HG02970 (cell line): Measurements from ENCODE around the gene SH3PXD2A.

Source experiments
- ATAC-seq: cut with Tn5 transposase; IDR thresholded peaks from one replicate; pipeline ENCODE4 v1.9.1; 2021; ENCODE audit warnings: mild to moderate bottlenecking, moderate library complexity, moderate number of reproducible peaks; ENCODE audit not compliant: unreplicated experiment, low FRiP score

The SH3PXD2A gene

GRCh38 chr10:103757531-103758293, 97.7 kb downstream of the SH3PXD2A start:
- no peak for ATAC-seq

DNA sequence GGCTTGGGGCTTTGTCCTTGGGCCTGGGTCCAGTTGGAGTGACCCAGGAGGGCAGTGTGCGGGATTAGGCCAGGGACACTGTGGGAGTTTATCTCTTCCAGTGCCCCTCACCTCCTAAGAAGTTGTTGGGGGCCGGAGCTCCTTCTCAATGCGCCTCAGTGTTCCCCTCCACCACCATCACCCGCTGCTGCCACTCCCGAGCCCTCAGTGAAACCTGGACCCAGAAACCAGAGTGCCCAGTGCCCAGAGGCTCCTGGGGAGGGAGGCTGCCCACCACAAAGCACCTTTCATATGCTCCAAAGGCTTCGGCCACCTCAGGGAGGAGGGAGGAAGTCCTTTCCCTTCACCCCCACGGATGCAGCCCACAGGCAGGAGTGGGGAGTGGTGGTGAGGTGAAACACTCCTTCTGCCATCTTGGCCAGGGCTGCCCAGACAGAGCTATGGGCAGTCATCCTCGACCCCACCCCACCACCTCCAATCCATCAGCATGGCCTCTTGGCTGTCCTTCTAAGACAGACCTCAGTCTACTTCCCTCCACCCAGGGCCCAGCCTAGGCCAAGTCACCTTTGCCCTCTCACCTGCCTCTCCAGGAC, 99.0 kb downstream of the SH3PXD2A start:
- ATAC-seq = no peak

GRCh38 chr10:103752680-103753248, 102.6 kb downstream of the SH3PXD2A start:
- no peak for ATAC-seq

DNA sequence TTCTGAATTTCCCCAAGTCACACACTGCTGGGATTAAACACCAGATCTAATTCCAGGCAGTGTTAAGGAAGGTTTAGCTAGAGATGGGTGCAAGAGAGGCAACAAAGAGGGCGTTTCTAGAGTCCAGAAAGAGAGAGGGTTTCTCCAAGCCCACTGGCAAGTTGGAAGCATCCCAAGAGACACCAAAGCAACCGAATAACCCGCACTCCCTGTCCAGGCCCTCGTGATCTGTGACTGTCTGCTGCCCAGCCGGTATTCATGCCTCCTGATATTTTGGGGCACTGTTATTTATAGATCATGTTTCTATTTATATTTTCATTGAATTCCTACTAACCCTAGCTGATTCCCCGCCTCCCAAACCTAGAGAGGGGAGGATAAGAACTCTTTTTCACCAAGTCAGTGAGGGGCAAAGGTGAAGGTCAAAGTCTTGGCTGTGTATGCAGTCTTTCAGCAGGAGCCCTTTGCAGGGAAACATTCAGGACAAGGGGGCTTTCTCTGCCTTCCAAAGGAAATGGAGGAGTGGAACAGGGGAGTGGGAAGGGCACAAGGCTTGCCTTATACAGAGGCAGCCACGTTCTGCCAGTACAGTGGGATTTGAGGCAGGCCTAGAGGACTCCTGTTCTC, 103.6 kb downstream of the SH3PXD2A start:
- ATAC-seq = no peak

GRCh38 chr10:103750836-103751235, 104.5 kb downstream of the SH3PXD2A start:
- no peak for ATAC-seq

DNA sequence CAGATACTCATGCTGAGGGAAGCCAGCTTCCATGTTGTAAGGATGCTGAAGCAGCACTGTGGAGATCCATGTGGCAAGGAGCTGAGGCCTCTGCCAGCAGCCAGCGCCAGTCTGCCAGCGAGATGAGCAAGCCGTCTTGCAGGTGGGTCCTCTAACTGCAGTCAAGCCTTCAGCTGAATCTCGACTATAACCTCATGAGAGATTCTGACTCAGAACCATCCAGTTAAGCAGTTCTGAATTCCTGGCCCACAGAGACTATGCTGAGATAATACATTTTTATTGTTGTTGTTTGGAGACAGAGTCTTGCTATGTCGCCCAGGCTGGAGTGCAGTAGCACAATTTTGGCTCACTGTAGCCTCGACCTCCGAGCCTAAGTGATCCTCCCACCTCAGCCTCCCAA, 105.6 kb downstream of the SH3PXD2A start:
- ATAC-seq = no peak

DNA sequence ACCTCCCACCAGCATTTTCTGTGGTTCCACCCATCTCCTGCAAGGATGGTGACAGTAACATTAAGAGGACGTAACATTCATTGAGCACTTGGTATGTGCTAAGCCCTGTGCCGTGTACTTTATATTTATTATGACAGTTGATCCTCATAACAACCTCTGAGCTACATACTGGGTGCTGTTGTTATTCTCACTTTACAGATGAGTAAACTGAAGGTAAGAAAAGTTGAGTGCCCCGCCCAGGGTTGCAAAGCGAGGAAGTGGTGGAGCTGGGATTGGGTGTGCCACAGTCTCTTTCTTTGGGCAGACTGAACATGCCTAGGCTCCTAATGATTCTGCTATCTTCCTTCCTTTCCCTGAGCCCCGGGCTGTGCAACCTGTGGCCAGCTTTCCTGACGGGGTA, 107.4 kb downstream of the SH3PXD2A start:
- ATAC-seq = no peak

DNA sequence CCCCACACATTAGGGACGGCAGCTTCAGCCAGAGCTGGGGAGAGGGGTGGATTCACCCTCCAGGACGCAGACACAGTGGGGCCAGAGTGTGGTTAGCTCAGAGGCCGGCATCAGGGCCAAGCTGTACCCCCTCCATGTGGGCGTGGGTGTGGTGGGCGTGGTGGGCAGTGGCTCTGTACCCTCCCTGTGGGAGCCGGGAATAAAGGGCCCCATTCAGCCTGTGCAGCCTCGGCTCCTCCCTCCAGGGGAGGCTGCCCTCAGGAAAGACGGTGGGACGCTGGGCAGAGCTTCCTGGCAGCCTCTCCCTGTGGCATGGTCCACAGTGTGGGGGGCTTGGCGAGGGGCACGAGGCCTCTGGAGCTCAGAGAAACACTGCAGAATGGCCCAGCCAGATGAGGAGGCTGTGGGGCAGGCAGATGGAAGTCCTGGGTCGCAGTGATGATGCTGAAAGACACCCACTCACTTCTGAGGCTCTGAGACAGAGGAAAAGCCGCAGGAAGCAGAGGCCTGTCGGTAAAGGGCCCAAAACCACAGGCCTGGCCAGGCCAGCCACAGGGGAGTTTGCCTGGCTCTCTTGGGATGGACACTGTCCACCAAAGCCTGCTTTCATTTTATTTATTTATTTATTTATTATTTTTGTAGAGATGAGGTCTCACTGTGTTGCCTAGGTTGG, 108.0 kb downstream of the SH3PXD2A start:
- ATAC-seq = no peak

DNA sequence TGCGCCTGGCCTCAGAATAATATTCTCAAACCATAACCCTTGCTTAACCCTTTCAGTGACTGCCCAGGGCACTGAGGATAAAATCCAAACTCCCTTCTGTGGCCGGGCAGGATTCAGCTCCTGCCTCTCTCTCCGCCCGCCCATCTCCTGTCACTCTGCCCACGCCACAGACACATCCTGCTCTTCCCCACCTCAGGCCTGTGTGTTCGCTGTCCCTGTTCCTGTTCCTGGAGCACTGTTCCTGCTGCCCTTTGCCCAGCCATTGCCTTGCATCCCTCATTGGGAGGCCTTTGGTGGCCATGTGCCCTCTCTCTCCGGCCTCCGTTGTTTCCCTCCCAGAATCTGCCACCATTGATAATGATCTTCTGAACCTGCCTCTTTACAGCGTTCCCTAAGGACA, 108.8 kb downstream of the SH3PXD2A start:
- no peak for ATAC-seq

- no peak for ATAC-seq
Measured at GRCh38 chr10:103745341-103746247, 109.8 kb downstream of the SH3PXD2A start.

DNA sequence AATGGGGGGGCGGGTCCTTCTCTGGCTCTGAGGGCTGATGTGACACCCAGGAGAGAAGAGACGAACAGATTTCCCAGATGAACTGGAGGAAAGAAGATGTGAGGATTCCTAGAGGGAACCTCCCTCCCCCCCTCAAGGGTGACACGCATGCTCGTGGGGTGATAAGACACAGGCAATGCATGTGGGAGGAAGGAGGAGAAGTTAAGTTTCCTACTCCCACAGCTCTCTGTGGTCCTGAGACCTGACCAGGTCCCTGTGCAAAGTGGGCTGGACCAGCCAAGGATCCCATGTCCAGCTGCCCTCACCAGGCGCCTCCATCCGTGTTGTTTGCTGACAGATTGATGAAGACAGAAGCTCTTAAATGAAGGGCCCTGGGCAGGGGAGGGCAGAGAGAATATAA, 112.6 kb downstream of the SH3PXD2A start:
- no peak for ATAC-seq

DNA sequence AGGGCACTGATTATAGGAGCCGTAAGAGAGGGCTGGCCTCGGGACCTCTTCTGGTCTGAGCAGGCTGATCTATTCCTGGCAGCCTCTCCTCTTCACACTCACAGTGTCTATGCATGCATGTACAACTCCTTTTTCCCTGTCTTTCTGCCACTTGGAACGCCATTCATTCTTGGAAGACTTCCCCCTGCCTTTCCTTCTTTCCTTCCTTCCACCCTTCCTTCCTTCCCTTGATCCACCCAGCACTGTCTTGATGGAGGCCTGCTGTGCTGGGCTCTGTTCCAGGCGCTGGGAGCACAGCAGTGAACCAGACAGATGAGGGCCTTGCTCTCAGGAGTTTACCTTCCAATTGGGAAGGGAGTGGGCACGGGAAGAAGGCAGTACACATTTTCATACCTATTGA, 114.8 kb downstream of the SH3PXD2A start:
- no peak for ATAC-seq

DNA sequence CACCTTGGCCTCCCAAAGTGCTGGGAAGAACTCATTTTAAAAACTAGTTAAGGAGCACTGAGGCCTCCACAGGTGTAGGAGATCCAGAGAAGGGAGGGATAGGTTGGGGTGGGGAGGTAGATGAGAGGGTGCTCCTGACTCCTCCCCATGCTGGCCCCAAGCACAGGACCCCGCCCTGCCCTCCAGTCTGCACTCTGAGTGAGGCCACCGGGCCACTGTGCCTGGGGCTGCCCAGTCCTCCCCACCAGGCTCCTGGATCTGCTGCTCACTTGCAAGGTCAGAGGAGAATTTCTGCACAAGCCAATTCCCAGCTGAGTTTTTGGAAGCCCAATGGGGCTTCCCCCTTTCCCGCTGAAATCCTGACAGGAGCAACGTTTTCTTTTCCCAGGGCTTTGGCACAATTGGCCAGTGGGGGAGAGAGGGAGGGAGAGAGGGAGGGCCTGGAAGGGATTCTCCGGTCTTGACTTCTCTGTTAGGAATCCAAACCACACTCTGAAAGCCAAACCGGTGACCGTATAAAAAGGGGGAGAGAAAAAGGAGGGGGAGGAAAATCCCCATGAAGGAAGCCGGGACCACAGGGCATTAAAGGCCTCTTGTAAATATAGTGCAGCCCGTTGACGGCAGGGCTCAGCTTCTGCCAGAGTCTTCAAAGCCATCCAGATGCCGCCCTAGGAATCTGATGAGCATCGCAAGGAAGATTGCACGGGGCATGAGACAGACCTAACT, 116.2 kb downstream of the SH3PXD2A start:
- no peak for ATAC-seq

GRCh38 chr10:103737735-103738367, 117.5 kb downstream of the SH3PXD2A start:
- no peak for ATAC-seq

GRCh38 chr10:103736763-103737162, 118.6 kb downstream of the SH3PXD2A start:
- ATAC-seq = no peak

- ATAC-seq = no peak
Measured at GRCh38 chr10:103736044-103736443, 119.3 kb downstream of the SH3PXD2A start.

DNA sequence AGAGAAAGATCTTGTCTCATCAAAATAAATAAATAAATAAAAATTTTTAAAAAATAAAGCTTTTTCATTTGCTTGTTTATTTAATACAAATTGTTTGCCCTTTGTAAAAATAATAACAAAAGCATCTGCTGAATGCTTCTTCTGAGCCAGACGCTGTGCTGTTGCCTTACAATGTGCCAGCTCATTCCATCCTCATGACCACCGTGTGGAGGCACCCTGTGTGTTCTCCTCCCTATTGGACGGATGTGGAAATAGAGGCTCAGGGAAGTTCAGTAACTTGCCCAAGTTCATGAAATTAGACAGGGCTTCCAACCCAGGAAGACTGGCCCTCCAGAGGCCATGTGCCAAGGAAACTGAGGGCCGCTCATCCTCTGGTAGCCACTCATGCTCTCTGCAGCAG, 120.6 kb downstream of the SH3PXD2A start:
- no peak for ATAC-seq

- no peak for ATAC-seq
Measured at GRCh38 chr10:103733045-103733419, 122.3 kb downstream of the SH3PXD2A start.
